GM19372 (cell line): Measurements from ENCODE around the gene ODAD4.

Source experiments
- ATAC-seq: cut with Tn5 transposase; IDR thresholded peaks from one replicate; pipeline ENCODE4 v1.9.1; 2021; ENCODE audit warnings: mild to moderate bottlenecking, low read depth, moderate library complexity; ENCODE audit not compliant: unreplicated experiment

ODAD4 gene

GRCh38 chr17:41930009-41930832 is at the start of gene ODAD4:
Gene ODAD4, plus strand, starts transcription at chr17:41930617. Its CDS starts 107 bp downstream, at chr17:41930724.
- ATAC-seq = peak; percentile 95

- ATAC-seq = no peak
Measured at GRCh38 chr17:41882756-41883155, 47.7 kb upstream of the ODAD4 start.

GRCh38 chr17:41885733-41886132 is 44.7 kb upstream of the ODAD4 start:
- ATAC-seq = no peak

DNA sequence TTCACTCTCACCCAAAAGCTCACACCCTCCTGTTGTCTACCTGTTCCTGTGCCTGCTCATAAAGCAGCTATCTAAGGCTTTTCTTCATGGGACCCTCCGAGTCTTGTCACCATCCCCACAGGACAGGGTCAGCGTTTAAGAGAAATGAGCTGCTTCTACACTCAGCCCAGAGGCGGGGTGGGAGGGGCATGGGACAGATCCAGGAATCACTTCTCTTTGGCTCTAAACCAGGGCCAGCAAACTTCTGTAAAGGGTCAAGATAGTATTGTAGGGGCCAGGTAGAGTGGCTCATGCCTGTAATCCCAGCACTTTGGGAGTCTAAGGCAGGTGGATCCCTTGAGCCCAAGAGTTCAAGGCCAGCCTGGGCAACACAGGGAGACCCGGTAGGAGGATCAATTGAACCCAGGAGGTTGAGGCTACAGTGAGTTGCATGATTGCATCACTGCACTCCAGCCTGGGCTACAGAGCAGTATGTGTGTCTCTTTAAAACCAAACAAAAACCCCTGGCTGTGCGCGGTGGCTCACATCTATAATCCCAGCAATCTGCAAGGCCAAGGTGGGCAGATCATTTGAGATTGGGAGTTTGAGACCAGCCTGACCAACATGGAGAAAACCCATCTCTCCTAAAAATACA is 42.0 kb upstream of the ODAD4 start:
- no peak for ATAC-seq

GRCh38 chr17:41891135-41892020 is 39.0 kb upstream of the ODAD4 start:
- no peak for ATAC-seq

DNA sequence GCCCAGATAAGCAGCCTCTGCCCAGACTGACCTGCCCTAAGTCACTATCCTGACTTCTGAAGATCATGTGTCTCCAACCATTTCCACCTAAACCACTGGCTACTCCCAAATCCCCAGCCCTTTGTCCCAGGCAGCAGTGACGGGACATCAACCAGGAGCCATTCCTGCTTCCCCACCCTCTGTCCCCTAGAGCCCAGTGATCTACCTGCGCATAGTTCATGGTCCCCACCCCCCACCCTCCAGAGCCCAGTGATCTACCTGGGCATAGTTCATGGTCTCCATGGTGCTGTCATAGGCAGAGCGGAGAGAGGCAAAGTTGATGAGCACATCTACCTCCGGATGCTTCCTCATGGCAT is 38.4 kb upstream of the ODAD4 start:
- no peak for ATAC-seq

DNA sequence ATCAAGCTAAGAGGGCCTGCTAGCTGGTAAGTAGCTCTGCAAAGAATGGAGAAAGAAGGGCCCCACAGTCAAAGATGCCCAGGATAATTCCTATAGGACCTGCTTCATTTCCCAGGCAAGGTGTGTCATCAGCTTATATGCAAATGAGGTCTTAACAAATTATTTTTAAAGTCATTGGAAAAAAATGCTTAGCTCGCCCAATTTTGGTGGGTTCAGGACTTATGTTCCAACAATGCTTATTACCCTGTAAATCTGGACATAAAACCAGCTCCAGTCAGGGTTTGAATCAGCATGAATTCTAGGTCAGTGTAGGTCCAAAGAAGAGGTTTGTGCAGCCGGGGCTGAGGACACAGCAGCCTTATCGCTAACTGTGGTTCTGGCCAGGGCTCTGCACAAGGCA is 37.0 kb upstream of the ODAD4 start:
- ATAC-seq = no peak

DNA sequence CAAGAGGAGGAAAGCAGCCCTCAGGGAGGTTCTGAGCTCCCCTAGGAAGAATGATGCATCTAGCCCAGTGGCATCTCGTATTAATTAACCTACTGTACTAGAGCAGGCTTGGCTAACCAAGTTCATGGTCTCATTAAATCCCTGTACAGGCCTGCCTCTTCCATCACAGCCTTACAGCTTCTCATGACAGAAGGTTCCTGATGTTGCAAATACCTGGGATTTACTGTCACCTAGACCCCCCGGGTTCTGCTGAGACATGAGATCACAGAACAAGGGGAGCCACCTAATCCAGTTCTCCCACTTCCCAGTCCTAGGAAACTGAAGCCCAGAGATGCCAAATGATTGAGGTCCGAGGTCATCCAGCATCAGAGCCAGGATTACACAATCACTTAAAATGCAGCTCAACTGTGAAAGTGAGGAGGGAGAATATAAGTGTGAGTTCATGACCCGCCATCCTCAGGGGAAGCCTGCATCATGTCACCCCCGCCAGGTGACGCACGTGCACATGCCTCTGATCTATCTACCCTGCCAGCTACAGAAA is 35.6 kb upstream of the ODAD4 start:
- no peak for ATAC-seq

DNA sequence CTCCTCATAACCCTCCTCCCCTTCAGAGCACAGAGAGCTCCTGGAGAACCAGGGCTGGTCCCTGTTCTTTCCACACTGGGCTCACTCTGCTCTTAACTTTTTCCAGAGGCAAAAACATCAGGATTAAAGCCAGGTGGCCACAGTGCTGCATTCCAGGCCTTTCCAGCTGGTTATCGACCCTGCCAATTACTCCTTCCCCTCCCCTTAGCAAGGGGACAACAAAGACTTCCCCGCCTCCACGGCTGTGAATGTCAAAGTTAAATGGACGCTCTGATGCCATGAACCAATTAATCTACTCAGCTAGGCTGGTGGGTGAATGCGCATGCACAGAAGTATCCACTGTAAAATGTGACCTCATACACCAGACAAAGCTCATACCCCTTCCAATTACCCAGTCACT is 34.8 kb upstream of the ODAD4 start:
- ATAC-seq = no peak

DNA sequence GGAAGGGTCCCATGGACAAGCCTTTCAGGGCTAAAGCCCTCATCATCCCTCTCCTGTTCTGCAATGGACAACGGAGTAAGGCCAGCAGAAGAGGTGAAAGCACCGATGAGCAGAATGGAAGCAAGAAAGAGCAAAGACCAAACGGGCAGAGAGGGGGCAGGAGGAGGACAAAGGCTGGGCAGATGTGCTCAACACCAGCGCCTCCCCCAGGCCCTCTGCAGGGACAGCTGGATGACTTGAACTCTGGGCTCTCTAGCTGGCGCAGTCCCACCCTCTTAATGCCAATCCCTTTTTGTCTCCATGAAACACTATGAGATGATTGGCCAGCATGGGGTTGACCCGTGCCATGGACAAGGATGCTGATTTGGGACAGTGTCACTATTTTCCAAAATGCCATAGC is 33.7 kb upstream of the ODAD4 start:
- no peak for ATAC-seq

- no peak for ATAC-seq
Measured at GRCh38 chr17:41901646-41902045, 28.8 kb upstream of the ODAD4 start.

- ATAC-seq = no peak
Measured at GRCh38 chr17:41904242-41904841, 26.1 kb upstream of the ODAD4 start.

DNA sequence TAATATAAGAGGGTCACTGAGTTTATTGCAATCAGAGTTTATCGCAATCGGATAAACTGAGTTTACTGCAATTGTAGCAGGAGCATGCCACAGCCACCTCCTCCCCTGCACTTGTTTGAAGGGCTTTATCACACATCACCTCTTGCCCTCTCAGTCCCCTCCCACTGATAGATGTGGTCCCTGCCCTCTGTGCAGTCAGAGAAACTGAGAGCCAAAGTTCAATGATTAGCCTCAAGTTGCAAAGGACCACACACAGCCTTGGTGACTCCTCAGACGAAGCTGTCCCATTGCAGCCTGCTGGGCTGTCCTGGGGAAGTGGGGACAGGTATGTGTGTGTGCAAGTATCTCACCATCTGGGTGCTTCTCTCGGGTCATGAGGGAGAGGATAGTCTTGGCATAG is 25.2 kb upstream of the ODAD4 start:
- ATAC-seq = no peak

DNA sequence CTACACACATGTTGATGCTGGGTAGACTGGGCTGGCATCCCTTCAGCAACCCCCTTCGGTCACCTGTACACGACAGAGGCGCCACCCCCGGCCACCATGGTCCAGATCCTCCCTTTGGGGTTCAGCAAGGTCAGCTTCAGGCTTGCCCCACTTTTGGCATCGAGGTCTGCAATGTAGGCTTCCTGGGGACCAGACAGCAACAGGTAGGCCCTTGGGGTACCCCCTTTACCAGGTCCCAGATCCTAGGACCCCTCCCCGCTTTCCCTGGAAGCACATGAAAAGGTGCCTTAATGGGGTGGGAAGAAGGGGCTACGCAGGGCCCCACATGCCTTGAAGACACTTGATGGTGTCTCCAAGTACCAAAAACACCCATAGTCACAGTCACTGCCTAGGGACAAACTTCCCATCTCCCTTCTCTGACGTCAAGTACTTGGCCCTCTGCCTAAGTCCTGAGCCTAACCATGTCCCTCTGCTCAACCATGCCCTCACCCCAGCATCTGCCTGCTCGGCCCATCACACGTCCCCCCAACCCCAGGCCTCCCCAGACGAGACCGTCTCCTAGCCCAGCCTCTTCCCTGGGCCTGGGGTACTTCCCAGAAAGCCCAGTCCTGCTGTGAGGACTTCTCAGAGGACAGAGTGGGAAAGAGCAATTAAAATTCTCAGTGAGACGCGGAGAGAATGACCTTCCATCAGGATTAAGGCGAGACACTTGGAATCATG is 23.8 kb upstream of the ODAD4 start:
- no peak for ATAC-seq

DNA sequence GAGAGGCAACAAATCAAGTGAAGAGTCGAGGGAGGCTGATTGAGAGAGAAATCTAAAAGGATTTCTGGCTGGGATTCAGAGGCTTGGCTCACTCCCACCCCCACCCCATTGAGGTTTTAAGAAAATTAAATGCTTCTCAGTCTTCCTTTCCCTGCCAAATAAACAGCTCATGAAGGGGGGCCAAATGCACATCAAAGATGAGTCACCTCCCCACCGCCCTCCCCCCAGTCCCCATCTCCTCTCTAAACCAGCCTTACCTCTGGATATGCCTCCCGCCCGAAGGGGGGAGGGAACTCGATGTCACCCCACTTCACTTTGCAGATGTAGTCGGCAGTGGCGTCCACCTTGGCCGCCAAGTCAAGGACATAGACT is 23.2 kb upstream of the ODAD4 start:
- no peak for ATAC-seq

DNA sequence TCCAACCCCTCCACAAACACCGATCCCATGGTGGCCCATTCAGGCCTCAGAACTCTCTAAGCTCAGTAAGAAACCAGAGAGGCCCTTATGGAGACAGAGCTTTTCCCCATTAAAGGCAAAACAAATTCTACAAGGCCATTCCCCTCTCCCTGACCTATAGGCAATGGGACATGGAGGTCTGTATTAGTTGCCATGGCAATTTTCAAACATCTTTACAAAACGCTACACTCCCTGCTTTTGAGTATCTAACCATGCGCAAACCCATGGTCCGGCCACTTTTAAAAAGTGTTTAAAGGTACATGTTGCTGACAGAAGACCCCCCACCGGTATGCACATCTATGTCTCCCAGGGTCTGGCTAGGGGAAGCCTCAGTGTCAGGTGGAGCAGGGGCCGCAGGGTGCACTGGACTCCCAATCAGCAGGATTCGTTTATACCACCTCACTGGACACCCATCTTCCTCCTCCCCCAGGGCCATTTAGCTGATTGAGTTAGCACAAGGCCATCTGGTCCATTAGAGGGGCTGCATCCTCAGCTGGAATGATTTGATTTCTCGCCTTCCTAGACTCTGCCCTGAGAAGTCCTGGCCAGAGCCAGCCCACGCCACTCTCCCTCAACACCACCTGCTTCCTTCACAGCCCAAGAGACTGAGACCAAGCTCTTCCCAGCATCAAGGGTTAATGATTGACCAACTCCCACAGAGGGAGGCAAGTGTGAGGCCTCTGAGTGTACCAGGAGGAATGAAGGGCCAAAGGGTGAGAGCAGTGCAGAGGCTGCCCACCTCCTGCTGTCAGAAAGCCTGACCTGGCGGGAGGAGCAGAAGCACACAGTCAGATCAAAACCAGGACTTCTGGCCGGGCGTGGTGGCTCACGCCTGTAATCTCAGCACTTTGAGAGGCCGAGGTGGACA is 22.5 kb upstream of the ODAD4 start:
- ATAC-seq = no peak

DNA sequence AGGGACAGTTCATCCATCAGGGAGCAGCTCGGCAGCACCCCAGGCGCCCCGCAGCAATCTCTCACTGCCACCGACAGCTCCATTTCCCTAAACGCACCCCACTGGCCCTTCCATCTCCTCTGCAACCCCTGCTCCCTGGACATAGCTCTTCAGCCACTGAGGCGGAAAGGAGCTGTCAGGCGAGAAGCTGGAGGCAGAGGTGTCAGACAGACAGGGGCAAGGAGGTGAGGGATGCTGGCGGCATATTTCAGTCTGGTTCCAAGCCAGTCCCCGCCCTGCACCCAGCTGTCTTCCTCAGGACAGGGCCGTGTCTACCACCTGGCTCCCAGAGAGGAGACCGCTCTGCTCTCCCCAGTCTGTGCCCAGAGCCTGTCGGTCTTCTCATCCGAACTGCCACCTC is 21.3 kb upstream of the ODAD4 start:
- ATAC-seq = no peak

DNA sequence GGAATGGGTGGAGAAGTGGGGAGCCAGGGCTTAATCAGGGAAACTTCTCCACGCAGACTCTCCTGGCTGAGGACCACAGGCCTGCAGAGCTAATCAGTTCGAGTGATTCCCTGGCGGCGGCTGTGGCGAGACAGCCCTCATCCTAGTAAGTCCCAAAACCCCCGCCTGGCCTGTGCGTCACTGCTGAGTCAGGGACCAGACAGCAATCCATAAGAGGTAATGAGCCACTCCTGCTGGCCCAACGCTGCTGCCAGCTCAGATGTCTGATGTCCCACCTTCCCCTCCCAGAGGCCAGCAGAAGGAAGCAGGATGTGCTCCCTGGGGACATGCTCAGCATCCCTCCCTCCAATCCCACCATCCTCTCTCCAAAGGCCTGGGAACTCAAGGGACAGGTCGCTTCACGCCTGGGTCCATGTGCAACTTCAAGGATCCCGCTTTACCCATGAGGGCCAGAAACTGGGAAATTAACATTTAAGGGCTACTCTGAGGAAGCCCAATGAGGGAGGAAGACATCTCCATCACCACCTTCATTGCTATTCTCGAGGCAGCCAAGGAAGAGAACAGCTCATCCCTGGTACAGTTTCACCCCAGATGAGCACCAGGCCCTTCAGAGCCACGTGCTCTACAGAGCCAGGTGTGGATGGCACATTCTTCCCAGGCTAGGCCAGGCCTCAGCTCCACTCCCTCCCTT is 19.6 kb upstream of the ODAD4 start:
- ATAC-seq = no peak
